Stomach smooth muscle (tissue), 2 donors: ENCODE data around the gene COL6A6.

Source experiments
- H3K27ac ChIP-seq: one replicate; pipeline ENCODE4 v1.7.0; 2013; ENCODE audit warnings: mild to moderate bottlenecking, low read length, inconsistent platforms
- H3K27me3 ChIP-seq, 2 donors: one replicate each; pipeline ENCODE4 v1.7.0; 2013; ENCODE audit warnings: low read length in 2 of 2; ENCODE audit not compliant: insufficient read depth in 2 of 2, control insufficient read depth in 1 of 2
- H3K36me3 ChIP-seq, 2 donors: one replicate each; pipeline ENCODE4 v1.7.0; 2013; ENCODE audit warnings: low read length in 2 of 2; ENCODE audit not compliant: control insufficient read depth in 2 of 2, insufficient read depth in 2 of 2
- H3K4me1 ChIP-seq: one replicate; pipeline ENCODE4 v1.7.0; 2013; ENCODE audit warnings: low read length; ENCODE audit not compliant: control insufficient read depth, insufficient read depth
- H3K4me3 ChIP-seq, 2 donors: one replicate each; pipeline ENCODE4 v1.7.0; 2013; ENCODE audit warnings: low read length in 2 of 2
- H3K9ac ChIP-seq, 2 donors: one replicate each; pipeline ENCODE4 v1.7.0; 2013; ENCODE audit warnings: low read length in 2 of 2, mild to moderate bottlenecking in 1 of 2
- H3K9me3 ChIP-seq, 2 donors: one replicate each; pipeline ENCODE4 v1.7.0; 2013; ENCODE audit warnings: low read length in 2 of 2; ENCODE audit not compliant: control insufficient read depth in 2 of 2
- donor health status: healthy.
- donor health status: Pancreatic carcinoma.

The COL6A6 gene

GRCh38 chr3:130504701-130505100, 12.3 kb upstream of the COL6A6 start:
- Histone ChIP-seq H3K4me3 (no peak overlapping the region), H3K9me3 (no peaks in the 10 kb centered on the region), H3K4me1 (peaks cover 2% of the 10 kb centered on the region), H3K36me3 (no peaks in the 10 kb centered on the region), H3K27ac (no peak overlapping the region), H3K9ac (no peak overlapping the region), H3K27me3 (no peaks in the 10 kb centered on the region)

DNA sequence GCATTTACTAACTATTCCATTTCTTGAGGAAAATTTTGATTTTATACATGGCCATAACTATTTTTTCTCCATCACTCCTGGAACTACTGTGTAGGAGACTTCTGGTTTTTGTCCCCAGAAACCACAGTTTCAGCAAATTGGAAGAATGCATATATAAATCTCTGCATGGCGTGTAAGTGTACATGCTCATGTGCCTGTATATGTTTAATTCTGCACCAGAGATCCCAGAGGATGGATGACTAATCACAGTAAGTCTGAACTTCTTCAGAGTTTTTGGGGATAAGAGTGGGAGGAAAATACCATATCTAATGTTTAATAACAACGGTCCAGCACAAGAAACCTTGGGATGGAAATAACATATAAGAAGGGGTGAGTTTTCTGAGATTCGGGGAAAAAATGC, 10.9 kb upstream of the COL6A6 start:
- peaks cover 2% of the 10 kb centered on the region for H3K4me1 ChIP-seq
- no peaks in the 10 kb centered on the region for H3K9me3 ChIP-seq
- H3K36me3 ChIP-seq: no peaks in the 10 kb centered on the region
- no peak overlapping the region for H3K4me3 ChIP-seq
- H3K27me3 ChIP-seq: no peaks in the 10 kb centered on the region
- H3K9ac ChIP-seq: no peak overlapping the region
- no peak overlapping the region for H3K27ac ChIP-seq

GRCh38 chr3:130507746-130508145, 9.2 kb upstream of the COL6A6 start:
- H3K4me1 ChIP-seq: peaks cover 2% of the 10 kb centered on the region
- no peak overlapping the region for H3K4me3 ChIP-seq
- H3K36me3 ChIP-seq: no peaks in the 10 kb centered on the region
- no peaks in the 10 kb centered on the region for H3K27me3 ChIP-seq
- no peak overlapping the region for H3K9ac ChIP-seq
- H3K9me3 ChIP-seq: no peaks in the 10 kb centered on the region
- H3K27ac ChIP-seq: no peak overlapping the region

DNA sequence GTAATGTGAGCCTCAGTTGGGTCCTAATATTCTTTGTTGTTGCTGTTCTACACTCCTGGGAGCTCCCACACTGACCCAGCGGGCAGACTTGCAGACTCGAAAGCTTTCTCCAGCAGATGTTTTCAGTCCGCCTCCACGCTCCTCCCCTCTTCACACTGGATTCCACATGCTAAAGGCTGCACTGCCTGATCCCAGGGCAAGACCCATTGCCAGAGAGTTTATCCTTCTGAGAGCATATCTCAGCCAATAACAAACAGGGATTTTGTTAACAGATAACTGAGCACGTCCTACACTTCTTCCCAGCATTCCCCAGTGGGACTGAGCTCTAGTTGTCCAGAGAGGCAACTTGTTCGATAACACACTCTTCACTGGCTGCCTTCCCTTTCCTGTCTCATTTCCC, 8.0 kb upstream of the COL6A6 start:
- H3K36me3 ChIP-seq: no peaks in the 10 kb centered on the region
- no peaks in the 10 kb centered on the region for H3K9me3 ChIP-seq
- H3K27me3 ChIP-seq: no peaks in the 10 kb centered on the region

GRCh38 chr3:130514681-130515080, 2.3 kb upstream of the COL6A6 start:
- Histone ChIP-seq H3K36me3 (no peaks in the 10 kb centered on the region), H3K27me3 (peaks cover 4 to 14% of the 10 kb centered on the region in 2 donors), H3K4me1 (no peaks in the 10 kb centered on the region), H3K9ac (no peak overlapping the region), H3K4me3 (no peak overlapping the region), H3K9me3 (peaks cover 0 to 4% of the 10 kb centered on the region in 2 donors), H3K27ac (no peak overlapping the region)

More for the DNA sequence above, 8.0 kb upstream of the COL6A6 start:
- Histone ChIP-seq H3K9ac (no peak overlapping the region), H3K4me3 (no peak overlapping the region), H3K4me1 (peaks cover 2% of the 10 kb centered on the region), H3K27ac (no peak overlapping the region)

GRCh38 chr3:130515755-130516154, 1.2 kb upstream of the COL6A6 start:
- H3K4me1 ChIP-seq: no peaks in the 10 kb centered on the region
- no peak overlapping the region for H3K4me3 ChIP-seq
- H3K9me3 ChIP-seq: peaks cover 0 to 4% of the 10 kb centered on the region in 2 donors
- H3K36me3 ChIP-seq: no peaks in the 10 kb centered on the region
- no peak overlapping the region for H3K27ac ChIP-seq
- no peak overlapping the region for H3K9ac ChIP-seq
- peaks cover 4 to 14% of the 10 kb centered on the region in 2 donors for H3K27me3 ChIP-seq

GRCh38 chr3:130517602-130518001, 625 bp downstream of the COL6A6 start:
- H3K9ac ChIP-seq: no peak overlapping the region
- peaks cover 0 to 4% of the 10 kb centered on the region in 2 donors for H3K9me3 ChIP-seq
- H3K4me1 ChIP-seq: no peaks in the 10 kb centered on the region
- H3K36me3 ChIP-seq: no peaks in the 10 kb centered on the region
- H3K27me3 ChIP-seq: peaks cover 4 to 14% of the 10 kb centered on the region in 2 donors
- H3K4me3 ChIP-seq: no peak overlapping the region
- H3K27ac ChIP-seq: no peak overlapping the region

DNA sequence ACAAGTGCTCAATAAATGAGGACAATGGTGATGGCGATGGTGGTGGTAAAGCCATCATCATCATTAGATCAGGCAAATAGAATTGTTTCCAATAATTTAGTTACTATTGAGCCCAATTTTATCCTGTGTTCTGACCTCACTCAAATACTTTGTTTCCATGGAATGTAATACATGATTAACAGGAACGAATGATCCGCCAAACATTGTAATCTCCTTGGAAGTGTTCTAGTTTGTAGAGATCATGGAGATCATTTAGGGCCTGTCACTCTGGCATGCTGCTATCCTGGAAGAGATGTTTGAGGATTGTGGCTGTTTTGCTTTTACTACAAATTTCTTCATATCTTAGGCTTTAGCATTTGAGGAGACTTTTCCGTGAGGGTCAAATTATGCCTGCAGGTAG, 2.8 kb downstream of the COL6A6 start:
- H3K27ac ChIP-seq: no peak overlapping the region
- no peaks in the 10 kb centered on the region for H3K36me3 ChIP-seq
- no peaks in the 10 kb centered on the region for H3K4me1 ChIP-seq
- no peak overlapping the region for H3K9ac ChIP-seq
- H3K4me3 ChIP-seq: no peak overlapping the region
- peaks cover 0 to 4% of the 10 kb centered on the region in 2 donors for H3K9me3 ChIP-seq
- peaks cover 4 to 14% of the 10 kb centered on the region in 2 donors for H3K27me3 ChIP-seq

DNA sequence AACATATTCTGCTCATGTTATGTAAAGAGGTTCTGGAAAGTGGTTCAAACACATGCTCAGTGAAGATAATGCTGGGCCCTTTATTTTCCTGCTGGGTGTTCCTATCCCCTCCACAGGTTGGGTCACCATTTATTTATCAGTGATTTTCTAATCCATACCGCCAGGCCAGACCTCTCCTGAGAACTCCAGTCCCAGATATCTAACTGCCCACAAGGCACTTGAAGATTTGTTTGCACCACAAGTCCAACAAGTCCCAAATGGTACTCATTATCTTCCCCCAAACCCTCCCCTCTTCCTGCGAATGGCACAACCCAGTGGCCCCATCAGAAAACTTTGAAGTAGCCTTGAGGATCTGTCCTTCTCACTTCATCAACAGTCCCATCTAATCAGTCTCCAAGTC, 5.4 kb downstream of the COL6A6 start:
- H3K9ac ChIP-seq: no peak overlapping the region
- no peak overlapping the region for H3K4me3 ChIP-seq
- peaks cover 0 to 4% of the 10 kb centered on the region in 2 donors for H3K27me3 ChIP-seq
- no peaks in the 10 kb centered on the region for H3K36me3 ChIP-seq
- H3K4me1 ChIP-seq: no peaks in the 10 kb centered on the region
- H3K27ac ChIP-seq: no peak overlapping the region
- H3K9me3 ChIP-seq: no peaks in the 10 kb centered on the region

GRCh38 chr3:130527426-130527825, 10.4 kb downstream of the COL6A6 start:
- H3K4me1 ChIP-seq: no peaks in the 10 kb centered on the region
- H3K27me3 ChIP-seq: no peaks in the 10 kb centered on the region
- no peak overlapping the region for H3K4me3 ChIP-seq
- no peaks in the 10 kb centered on the region for H3K36me3 ChIP-seq
- no peak overlapping the region for H3K9ac ChIP-seq
- H3K9me3 ChIP-seq: no peaks in the 10 kb centered on the region
- H3K27ac ChIP-seq: no peak overlapping the region

- Histone ChIP-seq H3K27me3 (no peaks in the 10 kb centered on the region), H3K9ac (no peak overlapping the region), H3K36me3 (no peaks in the 10 kb centered on the region), H3K4me1 (no peaks in the 10 kb centered on the region), H3K9me3 (no peaks in the 10 kb centered on the region), H3K4me3 (no peak overlapping the region), H3K27ac (no peak overlapping the region)
Observed at GRCh38 chr3:130528120-130528519, 11.1 kb downstream of the COL6A6 start.
